NCI-H1048 (cell line): Measurements from ENCODE around the gene DAAM2.

Experiments
- DNase-seq: peaks from one replicate; lab custom pipeline; 2025; lab: John Stamatoyannopoulos, UW

Gene DAAM2

GRCh38 chr6:39819228-39819627 lies 27.1 kb downstream of the DAAM2 start:
- no peak for DNase-seq

GRCh38 chr6:39819676-39820075 lies 27.5 kb downstream of the DAAM2 start:
- DNase-seq: no peak

GRCh38 chr6:39820553-39820952 lies 28.4 kb downstream of the DAAM2 start:
- DNase-seq: no peak

GRCh38 chr6:39821046-39821740 lies 29.0 kb downstream of the DAAM2 start:
- no peak for DNase-seq

GRCh38 chr6:39821742-39822532 lies 29.8 kb downstream of the DAAM2 start:
- DNase-seq: no peak

- DNase-seq: no peak
These were observed 31.0 kb downstream of the DAAM2 start for GRCh38 chr6:39822846-39823815.

GRCh38 chr6:39824030-39824926 lies 32.1 kb downstream of the DAAM2 start:
- no peak for DNase-seq

GRCh38 chr6:39829331-39829730 lies 37.2 kb downstream of the DAAM2 start:
- no peak for DNase-seq

- no peak for DNase-seq
These were observed 38.3 kb downstream of the DAAM2 start for GRCh38 chr6:39830444-39830843.

- no peak for DNase-seq
These were observed 39.5 kb downstream of the DAAM2 start for GRCh38 chr6:39831701-39832100.

- DNase-seq: no peak
These were observed 42.1 kb downstream of the DAAM2 start for GRCh38 chr6:39834278-39834677.

- no peak for DNase-seq
These were observed 42.7 kb downstream of the DAAM2 start for GRCh38 chr6:39834866-39835265.

- DNase-seq: no peak
These were observed 43.7 kb downstream of the DAAM2 start for GRCh38 chr6:39835821-39836295.

GRCh38 chr6:39836606-39837005 lies 44.4 kb downstream of the DAAM2 start:
- DNase-seq: no peak

GRCh38 chr6:39839445-39839844 lies 47.3 kb downstream of the DAAM2 start:
- no peak for DNase-seq

- no peak for DNase-seq
These were observed 48.6 kb downstream of the DAAM2 start for GRCh38 chr6:39840781-39841180.

- no peak for DNase-seq
These were observed 49.1 kb downstream of the DAAM2 start for GRCh38 chr6:39841291-39841690.

GRCh38 chr6:39841923-39842322 lies 49.7 kb downstream of the DAAM2 start:
- DNase-seq: no peak

- DNase-seq: no peak
These were observed 51.3 kb downstream of the DAAM2 start for GRCh38 chr6:39843305-39844020.

- no peak for DNase-seq
These were observed 52.7 kb downstream of the DAAM2 start for GRCh38 chr6:39844866-39845265.

GRCh38 chr6:39847221-39847620 lies 55.0 kb downstream of the DAAM2 start:
- no peak for DNase-seq
